Measurements from ENCODE around the gene C19orf47. TPM values are rescaled to one million over a fixed set of nuclear protein-coding genes. Genes with fewer than 3 reads are reported as not detected.

C19orf47 gene
- total RNA-seq, 2 experiments from 2014 or later: 18.3 to 20.8 TPM

- intact Hi-C loops (cut with micrococcal nuclease): no loop called here
- no peak for DNase-seq
- H3K4me3 Mint-ChIP-seq: no peak overlapping the region
- peaks cover 9% of the 10 kb centered on the region for H3K36me3 Mint-ChIP-seq
- no peaks in the 10 kb centered on the region for H3K27me3 Mint-ChIP-seq
- H3K27ac Mint-ChIP-seq: no peak overlapping the region
- no peaks in the 10 kb centered on the region for H3K4me1 Mint-ChIP-seq (ENCODE audit: low read depth)
- no peaks in the 10 kb centered on the region for H3K9me3 Mint-ChIP-seq
- ChIA-PET CTCF (interaction anchor here (3.3 kb wide), 1 partner anchor 13 kb away, joined by 18 read pairs; no protein-coding TSS in a partner anchor), POLR2A (interaction anchor here (0.6 kb wide), 1 partner anchor 23 kb away, joined by 5 read pairs; no protein-coding TSS in a partner anchor)
Measured at GRCh38 chr19:40317338-40317737, 30.9 kb downstream of the C19orf47 start.

GRCh38 chr19:40315812-40316470 lies 32.3 kb downstream of the C19orf47 start:
- H3K4me3 Mint-ChIP-seq: no peak overlapping the region
- no peak for DNase-seq
- no peaks in the 10 kb centered on the region for H3K9me3 Mint-ChIP-seq
- CTCF ChIA-PET: interaction anchor here (3.3 kb wide), 1 partner anchor 11 kb away, joined by 18 read pairs; no protein-coding TSS in a partner anchor
- H3K4me1 Mint-ChIP-seq (ENCODE audit: low read depth): no peaks in the 10 kb centered on the region
- no peaks in the 10 kb centered on the region for H3K27me3 Mint-ChIP-seq
- POLR2A ChIA-PET: no interaction called here
- no peak overlapping the region for H3K27ac Mint-ChIP-seq
- intact Hi-C loops (cut with micrococcal nuclease): no loop called here
- H3K36me3 Mint-ChIP-seq: peaks cover 4% of the 10 kb centered on the region

- intact Hi-C loops (cut with micrococcal nuclease): no loop called here
- Mint-ChIP-seq H3K4me1 (ENCODE audit: low read depth) (no peaks in the 10 kb centered on the region), H3K36me3 (peaks cover 2% of the 10 kb centered on the region), H3K27me3 (no peaks in the 10 kb centered on the region), H3K4me3 (no peak overlapping the region), H3K9me3 (no peaks in the 10 kb centered on the region), H3K27ac (no peak overlapping the region)
- ChIA-PET POLR2A (no interaction called here), CTCF (interaction anchor here (0.6 to 0.7 kb wide), 2 partner anchors 9 to 11 kb away, joined by 3 to 4 read pairs; no protein-coding TSS in a partner anchor)
- no peak for DNase-seq
Measured at GRCh38 chr19:40314656-40315055, 33.5 kb downstream of the C19orf47 start.

GRCh38 chr19:40313229-40313983 lies 34.8 kb downstream of the C19orf47 start:
- peaks cover 2% of the 10 kb centered on the region for H3K36me3 Mint-ChIP-seq
- CTCF ChIA-PET: no interaction called here
- POLR2A ChIA-PET: no interaction called here
- H3K27me3 Mint-ChIP-seq: no peaks in the 10 kb centered on the region
- H3K27ac Mint-ChIP-seq: no peak overlapping the region
- H3K9me3 Mint-ChIP-seq: no peaks in the 10 kb centered on the region
- H3K4me1 Mint-ChIP-seq (ENCODE audit: low read depth): no peaks in the 10 kb centered on the region
- DNase-seq: no peak
- intact Hi-C loops (cut with micrococcal nuclease): no loop called here
- H3K4me3 Mint-ChIP-seq: no peak overlapping the region

GRCh38 chr19:40312533-40312932 lies 35.7 kb downstream of the C19orf47 start:
- H3K27me3 Mint-ChIP-seq: no peaks in the 10 kb centered on the region
- POLR2A ChIA-PET: no interaction called here
- DNase-seq: no peak
- CTCF ChIA-PET: no interaction called here
- no peak overlapping the region for H3K27ac Mint-ChIP-seq
- intact Hi-C loops (cut with micrococcal nuclease): no loop called here
- no peaks in the 10 kb centered on the region for H3K4me1 Mint-ChIP-seq (ENCODE audit: low read depth)
- H3K4me3 Mint-ChIP-seq: no peak overlapping the region
- H3K9me3 Mint-ChIP-seq: no peaks in the 10 kb centered on the region
- peaks cover 2% of the 10 kb centered on the region for H3K36me3 Mint-ChIP-seq

- CTCF ChIA-PET: no interaction called here
- POLR2A ChIA-PET: no interaction called here
- Mint-ChIP-seq H3K27me3 (no peaks in the 10 kb centered on the region), H3K9me3 (no peaks in the 10 kb centered on the region), H3K27ac (no peak overlapping the region), H3K4me3 (no peak overlapping the region), H3K36me3 (no peaks in the 10 kb centered on the region), H3K4me1 (ENCODE audit: low read depth) (no peaks in the 10 kb centered on the region)
- intact Hi-C loops (cut with micrococcal nuclease): loop anchor here (10.0 kb wide), 1 partner anchor 215 kb away; no protein-coding TSS in a partner anchor
- no peak for DNase-seq
Measured at GRCh38 chr19:40309666-40310065, 38.5 kb downstream of the C19orf47 start.

- Mint-ChIP-seq H3K4me1 (ENCODE audit: low read depth) (no peaks in the 10 kb centered on the region), H3K36me3 (no peaks in the 10 kb centered on the region)
- CTCF ChIA-PET: interaction anchor here (0.6 to 2.2 kb wide), 48 partner anchors 9 to 1225 kb away, joined by 3 to 28 read pairs (median 4); partner anchors contain the start of genes BLVRB, C19orf47, LTBP4 and PLD3
Measured at GRCh38 chr19:40305403-40305802, 42.8 kb downstream of the C19orf47 start.

GRCh38 chr19:40304306-40304705 lies 43.9 kb downstream of the C19orf47 start:
- ChIA-PET CTCF (interaction anchor here (0.6 to 2.2 kb wide), 14 partner anchors 10 to 237 kb away, joined by 3 to 18 read pairs (median 6); partner anchors contain the start of genes C19orf47 and PLD3), POLR2A (no interaction called here)
- intact Hi-C loops (cut with micrococcal nuclease): loop anchor here (2.0 to 10.0 kb wide), 2 partner anchors 220 to 294 kb away; no protein-coding TSS in a partner anchor
- Mint-ChIP-seq H3K36me3 (no peaks in the 10 kb centered on the region), H3K4me1 (ENCODE audit: low read depth) (no peaks in the 10 kb centered on the region), H3K4me3 (no peak overlapping the region), H3K9me3 (no peaks in the 10 kb centered on the region), H3K27ac (no peak overlapping the region), H3K27me3 (no peaks in the 10 kb centered on the region)
- no peak for DNase-seq

More at GRCh38 chr19:40305403-40305802, 42.8 kb downstream of the C19orf47 start:
- Mint-ChIP-seq H3K4me3 (no peak overlapping the region), H3K9me3 (no peaks in the 10 kb centered on the region), H3K27ac (no peak overlapping the region), H3K27me3 (no peaks in the 10 kb centered on the region)
- intact Hi-C loops (cut with micrococcal nuclease): loop anchor here (2.0 to 10.0 kb wide), 2 partner anchors 219 to 293 kb away; no protein-coding TSS in a partner anchor
- POLR2A ChIA-PET: no interaction called here
- DNase-seq: peak; percentile 81

GRCh38 chr19:40303765-40304164 lies 44.4 kb downstream of the C19orf47 start:
- ChIA-PET POLR2A (no interaction called here), CTCF (interaction anchor here (0.7 to 2.2 kb wide), 4 partner anchors 13 to 237 kb away, joined by 3 to 18 read pairs (median 6); partner anchors contain the start of genes C19orf47 and PLD3)
- Mint-ChIP-seq H3K9me3 (no peaks in the 10 kb centered on the region), H3K4me1 (ENCODE audit: low read depth) (no peaks in the 10 kb centered on the region), H3K27ac (no peak overlapping the region), H3K27me3 (no peaks in the 10 kb centered on the region), H3K36me3 (no peaks in the 10 kb centered on the region), H3K4me3 (no peak overlapping the region)
- no peak for DNase-seq
- intact Hi-C loops (cut with micrococcal nuclease): loop anchor here (2.0 to 10.0 kb wide), 2 partner anchors 221 to 295 kb away; no protein-coding TSS in a partner anchor

- no peaks in the 10 kb centered on the region for H3K9me3 Mint-ChIP-seq
- no peaks in the 10 kb centered on the region for H3K36me3 Mint-ChIP-seq
- no peaks in the 10 kb centered on the region for H3K4me1 Mint-ChIP-seq (ENCODE audit: low read depth)
- H3K27ac Mint-ChIP-seq: no peak overlapping the region
- no peaks in the 10 kb centered on the region for H3K27me3 Mint-ChIP-seq
- H3K4me3 Mint-ChIP-seq: no peak overlapping the region
- CTCF ChIA-PET: interaction anchor here (0.6 kb wide), 1 partner anchor 807 kb away, joined by 6 read pairs; no protein-coding TSS in a partner anchor
- POLR2A ChIA-PET: no interaction called here
- DNase-seq: no peak
- intact Hi-C loops (cut with micrococcal nuclease): loop anchor here (10.0 kb wide), 1 partner anchor 222 kb away; no protein-coding TSS in a partner anchor
Measured at GRCh38 chr19:40302224-40303011, 45.8 kb downstream of the C19orf47 start.

- no peaks in the 10 kb centered on the region for H3K36me3 Mint-ChIP-seq
- no peaks in the 10 kb centered on the region for H3K9me3 Mint-ChIP-seq
- H3K27ac Mint-ChIP-seq: no peak overlapping the region
- H3K4me1 Mint-ChIP-seq (ENCODE audit: low read depth): no peaks in the 10 kb centered on the region
- no peak overlapping the region for H3K4me3 Mint-ChIP-seq
- DNase-seq: no peak
- CTCF ChIA-PET: interaction anchor here (0.7 to 1.4 kb wide), 2 partner anchors 159 to 164 kb away, joined by 3 to 4 read pairs; no protein-coding TSS in a partner anchor
- intact Hi-C loops (cut with micrococcal nuclease): loop anchor here (10.0 kb wide), 1 partner anchor 224 kb away; no protein-coding TSS in a partner anchor
- POLR2A ChIA-PET: no interaction called here
- H3K27me3 Mint-ChIP-seq: no peaks in the 10 kb centered on the region
Measured at GRCh38 chr19:40300668-40301067, 47.5 kb downstream of the C19orf47 start.

All from activated CD4-positive, alpha-beta memory T cell treated with anti-CD3 and anti-CD28 coated beads for 36 hours (primary cell).